Measurements from ENCODE around the gene CTDP1. TPM values are rescaled to one million over a fixed set of nuclear protein-coding genes. Genes with fewer than 3 reads are reported as not detected.
"Not testable (repeated sequence)": the region's sequence is repeated elsewhere in the genome, so short reads cannot be mapped to it uniquely, and the experiment has no call there.

Gene CTDP1
- total RNA-seq, 1 donor from 2014 or later = 29.7 TPM

DNA sequence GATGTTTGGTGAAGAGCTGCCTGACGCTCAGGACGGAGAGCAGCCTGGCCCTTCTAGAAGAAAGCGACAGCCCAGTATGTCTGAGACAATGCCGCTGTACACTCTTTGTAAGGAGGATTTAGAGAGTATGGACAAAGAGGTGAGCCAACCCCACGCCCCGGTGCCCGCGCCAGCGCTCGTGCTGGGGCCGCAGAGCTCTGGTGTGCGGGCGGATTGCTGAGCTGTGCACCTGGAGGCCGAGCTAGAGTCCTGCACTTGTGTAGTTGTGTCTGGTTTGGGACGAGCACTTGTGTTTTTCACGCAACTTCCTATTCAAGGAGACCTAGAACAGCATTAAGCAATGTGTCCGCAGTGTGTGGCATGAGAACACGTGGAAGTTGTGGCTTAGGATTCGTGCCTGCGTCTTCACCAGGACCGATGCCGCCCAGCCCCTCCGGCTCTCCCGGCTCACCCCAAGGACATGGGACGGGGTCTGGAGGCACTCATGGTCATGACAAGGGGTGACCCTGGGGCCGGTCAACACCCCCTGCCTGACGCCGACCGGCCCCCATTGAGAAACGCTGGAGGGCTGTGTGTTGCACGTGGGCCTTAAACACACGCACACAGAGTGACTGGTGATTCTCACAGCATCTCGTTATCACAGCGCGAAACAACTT, 49.5 kb downstream of the CTDP1 start:
- no peak overlapping the region for H3K4me3 ChIP-seq (ENCODE audit: low read depth, low read length)
- DNase-seq (ENCODE audit: low read depth) = no peak
- H3K27me3 ChIP-seq (ENCODE audit: control insufficient read depth, insufficient read depth, low read length) = no peaks in the 10 kb centered on the region
- TF ChIP-seq, protein P1, sequence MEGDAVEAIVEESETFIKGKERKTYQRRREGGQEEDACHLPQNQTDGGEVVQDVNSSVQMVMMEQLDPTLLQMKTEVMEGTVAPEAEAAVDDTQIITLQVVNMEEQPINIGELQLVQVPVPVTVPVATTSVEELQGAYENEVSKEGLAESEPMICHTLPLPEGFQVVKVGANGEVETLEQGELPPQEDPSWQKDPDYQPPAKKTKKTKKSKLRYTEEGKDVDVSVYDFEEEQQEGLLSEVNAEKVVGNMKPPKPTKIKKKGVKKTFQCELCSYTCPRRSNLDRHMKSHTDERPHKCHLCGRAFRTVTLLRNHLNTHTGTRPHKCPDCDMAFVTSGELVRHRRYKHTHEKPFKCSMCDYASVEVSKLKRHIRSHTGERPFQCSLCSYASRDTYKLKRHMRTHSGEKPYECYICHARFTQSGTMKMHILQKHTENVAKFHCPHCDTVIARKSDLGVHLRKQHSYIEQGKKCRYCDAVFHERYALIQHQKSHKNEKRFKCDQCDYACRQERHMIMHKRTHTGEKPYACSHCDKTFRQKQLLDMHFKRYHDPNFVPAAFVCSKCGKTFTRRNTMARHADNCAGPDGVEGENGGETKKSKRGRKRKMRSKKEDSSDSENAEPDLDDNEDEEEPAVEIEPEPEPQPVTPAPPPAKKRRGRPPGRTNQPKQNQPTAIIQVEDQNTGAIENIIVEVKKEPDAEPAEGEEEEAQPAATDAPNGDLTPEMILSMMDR (IDR thresholded peaks at IDR 0.05; ENCODE audit: insufficient read depth, low read length, poor library complexity, severe bottlenecking) = no peak
- H3K36me3 ChIP-seq (ENCODE audit: control insufficient read depth, insufficient read depth, low read length) = peaks cover 3% of the 10 kb centered on the region

GRCh38 chr18:79729611-79730010, 50.0 kb downstream of the CTDP1 start:
- no peak overlapping the region for H3K4me3 ChIP-seq (ENCODE audit: low read depth, low read length)
- no peaks in the 10 kb centered on the region for H3K27me3 ChIP-seq (ENCODE audit: control insufficient read depth, insufficient read depth, low read length)
- TF ChIP-seq, protein P1 (IDR thresholded peaks at IDR 0.05; ENCODE audit: insufficient read depth, low read length, poor library complexity, severe bottlenecking) = no peak
- no peak for DNase-seq (ENCODE audit: low read depth)
- H3K36me3 ChIP-seq (ENCODE audit: control insufficient read depth, insufficient read depth, low read length) = peaks cover 3% of the 10 kb centered on the region

GRCh38 chr18:79730804-79731203, 51.2 kb downstream of the CTDP1 start:
- Histone ChIP-seq H3K27me3 (ENCODE audit: control insufficient read depth, insufficient read depth, low read length) (no peaks in the 10 kb centered on the region), H3K4me3 (ENCODE audit: low read depth, low read length) (no peak overlapping the region), H3K36me3 (ENCODE audit: control insufficient read depth, insufficient read depth, low read length) (peaks cover 3% of the 10 kb centered on the region)
- TF ChIP-seq, protein P1 (IDR thresholded peaks at IDR 0.05; ENCODE audit: insufficient read depth, low read length, poor library complexity, severe bottlenecking) = no peak
- no peak for DNase-seq (ENCODE audit: low read depth)

GRCh38 chr18:79731881-79732720, 52.5 kb downstream of the CTDP1 start:
- not testable (repeated sequence) for DNase-seq (ENCODE audit: low read depth); H3K36me3 ChIP-seq (ENCODE audit: control insufficient read depth, insufficient read depth, low read length); H3K27me3 ChIP-seq (ENCODE audit: control insufficient read depth, insufficient read depth, low read length); H3K4me3 ChIP-seq (ENCODE audit: low read depth, low read length)

- H3K4me3 ChIP-seq (ENCODE audit: low read depth, low read length) = no peak overlapping the region
- DNase-seq (ENCODE audit: low read depth) = no peak
- TF ChIP-seq, protein P1 (IDR thresholded peaks at IDR 0.05; ENCODE audit: insufficient read depth, low read length, poor library complexity, severe bottlenecking) = no peak
- H3K27me3 ChIP-seq (ENCODE audit: control insufficient read depth, insufficient read depth, low read length) = no peaks in the 10 kb centered on the region
- H3K36me3 ChIP-seq (ENCODE audit: control insufficient read depth, insufficient read depth, low read length) = peaks cover 4% of the 10 kb centered on the region
Observed at GRCh38 chr18:79732721-79733025, 53.1 kb downstream of the CTDP1 start.

DNA sequence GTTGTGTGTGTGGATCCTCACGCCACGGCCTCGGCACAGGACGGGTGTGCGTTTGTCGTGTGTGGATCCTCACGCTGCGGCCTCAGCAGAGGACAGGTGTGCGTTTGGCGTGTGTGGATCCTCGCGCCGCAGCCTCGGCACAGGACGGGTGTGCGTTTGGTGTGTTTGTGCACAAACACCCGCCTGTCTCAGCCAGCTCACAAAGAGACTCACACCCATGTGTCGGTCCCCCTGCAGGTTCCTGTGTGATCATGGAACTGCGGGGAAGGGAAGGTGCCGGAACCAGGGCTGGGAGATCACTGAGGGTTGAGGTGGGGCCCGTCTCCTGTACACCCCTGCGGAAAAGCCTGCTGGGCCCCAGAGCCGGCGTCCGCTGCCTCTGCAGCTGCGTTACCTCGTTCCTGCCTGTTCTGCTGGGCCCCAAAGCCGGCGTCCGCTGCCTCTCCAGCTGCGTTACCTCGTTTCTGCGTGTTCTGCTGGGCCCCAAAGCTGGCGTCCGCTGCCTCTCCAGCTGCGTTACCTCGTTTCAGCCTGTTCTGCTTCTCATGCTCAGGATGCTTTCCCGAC, 53.6 kb downstream of the CTDP1 start:
- DNase-seq (ENCODE audit: low read depth) = no peak
- no peaks in the 10 kb centered on the region for H3K27me3 ChIP-seq (ENCODE audit: control insufficient read depth, insufficient read depth, low read length)
- H3K4me3 ChIP-seq (ENCODE audit: low read depth, low read length) = no peak overlapping the region
- peaks cover 4% of the 10 kb centered on the region for H3K36me3 ChIP-seq (ENCODE audit: control insufficient read depth, insufficient read depth, low read length)
- TF ChIP-seq, protein P1 (IDR thresholded peaks at IDR 0.05; ENCODE audit: insufficient read depth, low read length, poor library complexity, severe bottlenecking) = no peak

All from kidney epithelial cell (primary cell).